IPS DF 19.7 (cell line): Measurements from ENCODE around the gene ANGEL1.

Experiments used
- DNase-seq: peaks from one replicate; pipeline ENCODE4 v3.0.0-alpha.2; 2013; ENCODE audit warnings: low read depth, low spot score

ANGEL1 gene

DNA sequence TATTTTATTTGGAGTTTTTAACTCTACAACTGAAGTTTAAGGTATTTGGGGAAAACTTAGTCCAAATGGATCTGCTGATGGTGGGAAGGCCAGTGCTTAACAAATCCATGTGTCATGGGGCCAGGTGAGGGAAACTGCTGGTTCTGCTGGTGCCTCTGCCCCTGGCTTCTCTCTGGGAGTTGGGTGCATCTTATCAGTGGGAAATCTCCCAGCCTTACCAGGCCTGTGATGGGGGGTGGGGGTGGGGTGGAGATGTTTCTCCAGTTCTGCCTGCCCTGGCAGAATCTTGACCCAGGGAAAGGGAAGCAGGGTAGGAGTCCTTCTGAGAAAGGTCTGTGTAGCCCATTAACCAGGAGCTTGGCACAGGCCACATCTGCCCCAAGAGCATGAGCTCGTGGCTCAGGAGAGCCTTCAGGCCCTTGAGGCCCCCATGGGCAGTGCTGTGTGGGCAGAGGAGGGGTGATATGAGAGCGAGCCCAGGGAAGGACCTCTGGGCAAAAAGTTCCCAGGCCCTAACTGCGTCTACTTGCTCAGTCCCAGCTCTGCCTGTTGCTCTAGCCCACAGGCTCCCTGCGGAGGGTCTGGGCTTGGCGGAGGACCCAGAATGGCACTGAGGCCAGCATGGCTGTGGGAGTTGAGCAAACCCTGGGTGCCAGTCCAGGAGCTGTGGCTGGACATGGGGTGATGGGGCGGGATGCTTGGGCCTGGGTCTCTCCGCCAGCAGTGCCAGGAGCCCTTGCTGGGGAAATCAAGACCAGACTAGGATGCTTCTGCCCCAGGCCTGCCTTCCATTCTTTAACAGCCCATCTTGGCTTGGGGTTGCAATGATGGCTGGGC, 33.2 kb downstream of the ANGEL1 start:
- DNase-seq: no peak

DNA sequence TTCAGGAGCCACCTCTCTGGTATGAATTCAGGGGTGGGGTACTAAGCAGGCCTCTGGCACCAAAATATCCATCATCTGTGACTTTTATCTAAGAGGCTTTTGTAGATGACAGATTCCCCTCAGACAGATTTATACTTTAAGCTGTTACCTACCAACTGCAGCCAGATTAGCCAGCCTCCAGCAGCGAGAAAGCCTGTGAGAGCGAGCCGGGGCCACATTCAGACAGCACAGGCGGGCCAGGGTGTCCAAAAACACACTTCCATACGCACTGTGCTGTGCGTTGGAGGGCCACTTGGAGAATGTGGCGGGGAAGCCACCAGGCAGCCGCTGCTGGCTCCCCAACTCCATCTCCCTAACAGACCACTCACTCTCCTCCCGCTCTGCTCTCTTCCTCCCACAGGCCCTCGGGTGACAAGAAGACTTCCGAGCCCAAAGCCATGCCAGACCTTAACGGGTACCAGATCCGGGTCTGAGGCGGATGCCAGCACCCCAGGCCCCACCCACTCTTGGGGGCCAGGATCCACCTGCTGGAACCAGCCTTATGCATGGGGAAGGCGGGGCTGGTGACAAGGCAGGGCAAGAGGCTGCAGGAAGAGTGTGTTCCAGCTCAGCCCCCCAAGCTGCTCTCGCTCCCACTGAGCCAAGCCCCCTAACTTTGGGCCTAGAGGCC, 34.0 kb downstream of the ANGEL1 start:
- no peak for DNase-seq

DNA sequence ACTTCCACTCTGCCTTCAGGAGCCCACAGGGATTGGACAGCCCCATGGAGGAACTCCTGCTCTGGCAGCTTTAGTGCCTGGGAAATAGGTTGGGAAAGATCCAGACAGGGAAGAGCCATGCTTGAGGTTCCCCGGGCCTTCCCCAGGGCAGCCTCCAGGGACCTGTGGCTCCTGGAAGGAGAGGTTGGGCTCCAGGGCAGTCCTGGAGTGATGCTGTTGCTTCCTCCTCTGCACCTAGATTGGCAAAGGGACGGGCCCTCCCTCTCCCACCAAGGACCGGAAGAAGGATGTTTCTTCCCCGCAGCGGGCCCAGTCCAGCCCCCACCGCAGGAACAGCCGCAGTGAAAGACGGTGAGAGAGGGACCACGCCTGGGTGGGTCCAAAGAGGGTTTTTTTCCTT, 35.0 kb downstream of the ANGEL1 start:
- DNase-seq: no peak

DNA sequence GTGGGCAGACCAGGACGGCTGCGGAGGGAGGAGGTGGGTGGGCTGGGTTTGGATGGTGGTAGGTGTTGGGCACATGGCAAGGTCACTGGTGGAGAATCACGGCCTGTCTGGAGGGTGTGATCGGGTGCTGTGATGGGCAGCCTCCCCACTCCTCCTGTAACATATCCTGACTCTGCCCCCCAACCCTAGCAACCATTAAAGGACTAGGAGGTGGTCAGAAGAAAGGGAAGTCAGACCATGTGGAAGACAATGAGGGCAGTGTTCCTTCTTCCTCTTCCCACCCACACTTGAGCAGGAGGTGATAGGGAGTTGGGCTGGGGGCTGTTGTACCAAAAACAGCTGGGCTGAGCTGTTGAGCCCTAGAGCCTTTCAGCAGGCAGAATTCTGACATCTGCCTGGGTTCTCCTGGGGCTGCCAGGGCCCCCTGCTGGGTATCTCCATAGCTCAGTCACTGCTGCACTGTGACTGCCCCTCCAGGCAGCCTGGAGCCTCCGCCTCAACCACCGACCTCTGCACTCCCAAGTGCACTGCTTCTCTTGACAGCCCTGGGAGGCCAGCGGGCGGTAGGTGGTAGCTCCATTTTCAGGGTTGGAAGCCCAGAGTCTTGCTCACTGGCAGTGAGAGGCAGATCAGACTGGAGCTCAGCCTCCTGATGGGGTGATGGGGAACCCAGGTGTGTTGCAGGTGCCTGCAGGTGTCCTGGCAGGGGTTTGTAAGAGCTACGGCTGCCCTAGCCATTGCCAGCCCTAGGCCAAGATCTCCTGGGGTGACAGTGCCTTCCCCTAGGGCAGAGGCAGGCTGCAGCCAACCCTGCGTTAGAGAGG, 36.0 kb downstream of the ANGEL1 start:
- no peak for DNase-seq

DNA sequence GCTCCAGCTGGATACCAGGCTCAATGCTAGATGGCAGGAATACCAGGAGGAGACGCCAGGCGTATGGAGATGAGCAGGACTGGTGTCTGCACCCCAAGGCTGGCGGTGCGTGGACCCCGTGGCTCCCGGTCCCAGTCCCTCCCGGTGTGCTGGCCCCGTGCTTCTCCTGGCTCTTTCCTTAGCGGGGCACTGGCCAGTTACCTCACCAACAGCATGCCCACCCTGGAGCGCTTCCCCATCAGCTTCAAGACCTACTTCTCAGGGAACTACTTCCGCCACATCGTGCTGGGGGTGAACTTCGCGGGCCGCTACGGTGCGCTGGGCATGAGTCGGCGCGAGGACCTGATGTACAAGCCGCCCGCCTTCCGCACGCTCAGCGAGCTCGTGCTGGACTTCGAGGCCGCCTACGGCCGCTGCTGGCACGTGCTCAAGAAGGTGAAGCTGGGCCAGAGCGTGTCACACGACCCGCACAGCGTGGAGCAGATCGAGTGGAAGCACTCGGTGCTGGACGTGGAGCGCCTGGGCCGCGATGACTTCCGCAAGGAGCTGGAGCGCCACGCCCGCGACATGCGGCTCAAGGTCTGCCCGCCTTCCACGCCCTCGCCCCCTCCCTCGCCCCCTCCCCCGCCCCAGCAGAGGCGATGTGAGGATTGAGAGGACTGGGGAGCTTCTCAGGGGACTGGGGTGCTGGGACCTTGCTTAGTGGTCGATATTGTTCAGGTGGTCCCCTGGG, 36.8 kb downstream of the ANGEL1 start:
- no peak for DNase-seq

DNA sequence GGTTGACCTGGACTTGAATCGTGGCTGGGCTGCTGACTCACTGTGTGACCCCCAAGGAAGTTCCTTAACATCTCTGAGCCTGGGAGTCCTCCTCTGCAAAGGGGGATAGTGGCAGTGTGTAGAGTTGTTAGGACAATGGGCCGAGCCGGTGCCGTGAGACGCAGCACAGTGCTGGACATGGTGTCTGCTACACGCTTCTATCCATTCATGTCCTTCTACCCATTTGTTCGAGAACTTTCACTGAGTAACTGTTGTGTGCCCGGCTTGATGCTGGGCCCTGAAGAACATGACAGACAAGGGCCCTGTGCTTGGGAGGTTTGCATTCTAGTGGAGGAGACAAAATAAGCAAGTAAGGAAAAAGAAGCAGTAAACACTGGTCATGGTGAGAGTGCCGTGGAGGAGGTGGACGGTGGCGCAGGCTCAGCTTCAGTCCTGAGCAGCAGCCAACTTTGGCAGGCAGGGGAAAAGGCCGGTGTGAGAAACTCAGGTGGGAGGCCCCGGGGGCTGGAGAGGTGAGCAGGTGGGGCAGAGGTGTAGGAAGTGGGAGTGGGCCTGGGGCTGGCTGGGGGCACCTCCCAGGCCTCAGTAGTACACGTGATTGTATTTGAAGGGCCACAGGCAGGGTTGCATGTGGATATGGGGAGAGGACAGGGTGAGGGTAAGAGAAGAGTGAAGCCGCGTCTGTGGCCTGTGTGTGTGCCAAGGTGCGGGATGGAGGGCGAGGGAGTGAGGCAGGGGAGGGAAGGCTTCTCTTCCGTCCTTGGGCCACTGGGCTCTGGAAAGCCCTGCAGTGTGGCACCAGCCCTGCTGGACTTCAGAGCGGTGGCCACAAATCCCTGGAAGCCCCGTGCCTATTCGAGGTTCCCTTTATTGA, 37.6 kb downstream of the ANGEL1 start:
- DNase-seq: no peak

DNA sequence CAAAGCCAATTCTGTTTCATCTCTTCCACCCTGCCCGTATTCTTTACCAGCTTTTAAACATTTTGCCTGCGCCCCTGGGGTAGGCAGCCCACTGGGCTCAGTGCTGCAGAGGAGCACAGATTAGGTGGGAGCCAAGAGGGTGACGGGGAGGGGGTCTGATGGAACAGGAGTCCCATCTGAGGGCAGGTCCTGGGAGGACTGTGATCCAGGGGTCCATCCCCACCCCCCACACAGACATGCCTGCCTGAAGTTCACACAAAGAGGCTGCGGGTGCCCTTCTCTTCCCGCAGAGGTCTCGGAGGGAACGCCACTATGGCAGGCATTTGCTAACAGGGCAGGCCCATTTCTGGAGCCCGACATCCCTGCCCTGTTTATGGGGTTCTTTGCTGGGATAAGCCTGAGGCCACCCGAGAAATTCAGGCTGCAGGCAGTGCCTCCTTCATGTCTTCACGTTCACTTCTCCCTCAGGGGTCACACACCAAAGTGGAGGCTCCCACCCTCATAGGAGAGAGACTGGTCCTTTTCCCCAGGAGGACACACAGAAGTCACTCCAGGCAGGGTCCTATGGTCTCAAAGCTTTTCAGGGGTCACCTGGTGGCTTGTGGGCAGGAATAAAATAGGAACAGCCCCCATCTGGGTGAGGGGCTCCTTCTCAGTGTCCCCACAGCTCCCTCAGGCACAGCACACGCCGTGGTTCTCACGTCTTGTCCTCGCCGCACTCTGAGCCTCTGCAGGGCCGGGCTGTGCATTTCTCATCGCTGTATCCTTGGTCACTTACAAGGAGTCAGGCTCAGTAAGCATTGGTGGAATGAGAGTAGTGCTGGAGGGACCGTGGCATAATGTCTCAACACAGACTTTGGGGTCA, 38.5 kb downstream of the ANGEL1 start:
- DNase-seq: no peak

DNA sequence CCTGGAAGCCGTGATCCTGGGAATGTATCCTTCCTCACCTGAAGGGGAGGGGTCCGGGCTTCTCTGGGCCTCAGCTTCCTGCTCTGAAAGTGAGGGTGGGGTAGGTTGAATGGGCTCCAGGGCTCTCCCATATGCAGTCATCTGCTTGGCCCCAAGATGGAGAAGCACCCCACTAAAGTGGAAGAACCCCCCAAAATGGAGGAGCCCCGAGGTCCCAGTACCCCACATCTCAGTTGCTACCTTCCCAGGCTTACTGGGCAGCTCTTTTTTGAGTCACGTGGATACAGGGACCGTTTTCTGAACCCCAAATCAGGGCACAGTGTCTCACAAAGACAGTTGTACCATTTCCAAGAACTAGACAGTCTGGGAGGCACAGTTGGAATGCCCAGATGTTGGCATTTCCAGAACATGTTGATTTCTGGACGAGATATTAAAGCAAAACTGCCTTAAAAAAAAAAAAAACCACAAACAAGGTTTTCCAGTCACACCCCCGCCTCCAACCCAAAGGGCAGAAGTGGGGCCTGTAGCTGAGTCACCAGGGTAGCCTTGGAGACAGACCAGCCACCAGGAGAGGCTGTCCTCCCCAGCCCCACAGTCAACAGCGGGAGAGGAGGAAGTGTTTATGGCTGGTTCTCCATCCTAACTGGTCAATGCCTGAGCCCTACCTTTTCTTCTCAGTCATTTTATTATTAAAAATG, 39.3 kb downstream of the ANGEL1 start:
- DNase-seq: no peak

DNA sequence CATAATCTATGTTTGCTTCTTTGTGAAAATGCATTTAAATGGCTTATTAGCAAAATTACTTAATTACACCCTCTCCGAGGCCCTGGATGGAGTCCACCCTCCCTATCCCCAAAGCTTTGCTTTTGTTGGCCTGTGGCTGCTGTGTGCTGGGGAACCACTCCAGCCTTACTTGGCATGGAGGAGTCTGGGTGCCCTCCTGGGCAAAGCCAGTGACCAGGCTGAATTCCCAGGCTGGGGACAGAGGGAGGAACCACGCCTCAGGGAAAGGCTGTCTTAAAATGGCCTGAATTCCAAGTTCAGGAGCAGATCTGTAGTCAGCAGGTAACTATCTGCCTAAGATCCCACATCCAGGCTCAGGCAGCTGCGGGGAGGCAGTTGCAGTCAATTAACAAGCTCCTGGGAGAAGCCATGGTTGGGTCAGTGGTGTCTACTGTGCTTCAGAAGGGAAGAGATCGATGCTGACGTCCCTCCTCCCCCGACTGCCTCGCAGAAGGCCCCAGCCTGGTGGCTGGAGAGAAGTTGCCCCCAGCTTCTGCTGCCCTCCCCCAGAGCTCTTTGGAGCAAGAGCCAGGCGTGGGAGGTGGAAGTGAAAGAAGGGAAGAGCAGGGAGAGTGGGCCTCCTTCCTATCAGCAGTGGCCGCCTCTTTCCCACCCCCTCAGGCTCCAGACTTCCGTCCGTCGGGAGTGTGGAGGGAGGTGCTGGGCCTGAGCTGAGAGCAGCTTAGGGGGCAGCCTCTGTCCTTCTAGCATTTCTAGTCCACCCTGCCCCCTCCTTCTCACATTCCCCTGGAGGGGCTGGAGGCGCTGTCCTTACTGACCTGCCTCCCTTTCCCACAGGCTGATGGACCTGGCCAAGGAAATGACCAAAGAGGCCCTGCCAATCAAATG, 40.1 kb downstream of the ANGEL1 start:
- no peak for DNase-seq

DNA sequence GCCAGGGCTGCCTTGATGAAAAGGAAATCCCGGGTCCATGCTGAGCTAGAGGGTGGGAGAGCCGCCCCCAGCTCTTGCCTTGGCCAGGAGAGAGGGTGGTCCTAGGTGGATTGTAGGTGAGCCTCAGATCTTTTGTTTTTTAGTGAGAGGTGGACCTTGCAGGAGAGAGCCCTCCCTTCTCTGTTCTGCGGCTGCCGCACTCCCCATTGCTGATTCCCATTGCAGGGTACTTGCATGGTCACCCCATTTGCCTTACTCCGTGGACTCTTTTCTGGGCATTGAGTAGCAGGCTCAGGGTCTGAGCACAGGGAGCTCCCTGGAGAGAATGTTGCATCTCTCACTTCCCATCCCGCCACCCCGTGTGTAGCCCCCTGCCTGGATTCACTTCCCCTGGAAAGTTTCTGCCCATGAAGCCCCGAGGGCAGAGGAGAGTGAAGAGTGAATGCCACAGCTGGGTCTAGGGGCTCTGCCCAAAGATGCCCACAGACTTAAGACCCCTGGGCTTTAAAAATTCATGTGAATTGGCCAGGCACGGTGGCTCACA, 41.2 kb downstream of the ANGEL1 start:
- no peak for DNase-seq

DNA sequence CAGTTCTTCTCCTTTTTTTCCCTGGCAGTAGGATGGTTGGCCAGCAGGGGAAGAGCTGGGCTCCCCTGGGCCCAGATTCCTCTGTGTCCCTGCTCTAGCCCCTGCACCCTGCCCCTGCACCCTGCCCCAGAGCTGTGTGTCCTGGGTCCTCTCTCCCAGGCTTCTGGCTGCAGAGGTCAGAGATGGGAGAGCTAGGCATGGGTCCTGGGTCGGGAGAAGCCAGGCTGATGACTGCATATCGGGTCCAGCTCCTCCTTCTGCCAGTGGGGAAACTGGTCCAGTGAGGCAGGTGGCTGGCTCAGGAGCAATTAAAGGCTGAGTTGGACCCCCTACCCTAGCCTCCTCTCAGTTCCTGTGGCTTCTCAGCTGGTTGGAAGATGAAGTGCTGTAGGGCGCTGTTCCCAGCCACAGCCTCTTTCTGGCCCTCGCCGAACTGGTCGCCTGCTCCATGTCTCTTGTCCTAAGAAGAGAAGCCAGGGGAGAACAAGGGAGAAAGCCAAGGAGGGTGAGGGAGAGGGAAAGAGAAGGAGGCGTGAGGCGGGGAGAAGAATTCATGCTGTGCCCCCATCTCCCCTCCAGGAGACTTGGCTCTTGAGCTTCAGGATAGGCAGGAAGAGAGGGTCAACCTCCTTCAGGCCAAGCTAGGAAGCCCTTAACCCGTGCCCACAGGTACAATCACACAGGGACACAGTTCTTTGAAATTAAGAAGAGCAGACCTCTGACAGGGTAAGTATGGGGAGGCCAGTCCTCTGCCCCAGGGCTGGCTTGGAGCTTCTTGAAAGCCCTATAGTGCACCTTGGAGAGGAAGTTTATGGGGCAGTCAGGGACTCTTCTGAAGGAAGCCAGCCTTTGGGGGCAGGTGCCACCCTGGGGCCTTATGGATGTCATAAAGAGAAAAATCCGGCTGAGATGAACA, 41.9 kb downstream of the ANGEL1 start:
- no peak for DNase-seq

DNA sequence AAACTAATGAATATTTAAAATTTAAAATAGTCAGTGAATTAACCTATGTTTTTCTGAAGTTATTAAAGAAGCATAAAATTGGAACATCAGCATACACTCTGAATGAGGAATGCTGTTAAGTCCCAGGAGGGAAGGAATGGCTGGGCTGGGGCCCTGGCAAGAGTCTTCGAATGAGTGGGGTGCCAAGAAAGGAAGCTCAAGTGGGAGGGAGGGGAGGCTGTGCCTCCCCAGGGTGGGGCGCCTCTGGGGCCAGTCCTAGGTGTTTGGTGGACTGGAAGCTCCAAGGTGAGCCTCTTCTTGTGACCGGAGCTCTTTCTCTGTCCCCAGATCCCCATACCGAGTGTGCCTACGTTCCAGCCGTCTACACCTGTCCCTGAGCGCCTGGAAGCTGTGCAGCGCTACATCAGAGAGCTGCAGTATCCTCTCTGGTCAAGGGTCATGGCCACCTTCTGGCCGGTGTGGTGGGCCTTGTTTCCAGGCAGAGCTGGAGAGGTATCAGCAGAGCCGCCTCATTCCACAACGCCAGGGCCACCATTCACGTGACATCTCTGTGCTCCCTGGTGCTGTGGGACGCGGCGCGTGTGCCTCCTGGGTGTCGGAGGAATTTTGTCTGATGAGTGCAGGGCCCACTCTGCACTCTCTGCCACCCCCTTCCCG, 42.9 kb downstream of the ANGEL1 start:
- no peak for DNase-seq

DNA sequence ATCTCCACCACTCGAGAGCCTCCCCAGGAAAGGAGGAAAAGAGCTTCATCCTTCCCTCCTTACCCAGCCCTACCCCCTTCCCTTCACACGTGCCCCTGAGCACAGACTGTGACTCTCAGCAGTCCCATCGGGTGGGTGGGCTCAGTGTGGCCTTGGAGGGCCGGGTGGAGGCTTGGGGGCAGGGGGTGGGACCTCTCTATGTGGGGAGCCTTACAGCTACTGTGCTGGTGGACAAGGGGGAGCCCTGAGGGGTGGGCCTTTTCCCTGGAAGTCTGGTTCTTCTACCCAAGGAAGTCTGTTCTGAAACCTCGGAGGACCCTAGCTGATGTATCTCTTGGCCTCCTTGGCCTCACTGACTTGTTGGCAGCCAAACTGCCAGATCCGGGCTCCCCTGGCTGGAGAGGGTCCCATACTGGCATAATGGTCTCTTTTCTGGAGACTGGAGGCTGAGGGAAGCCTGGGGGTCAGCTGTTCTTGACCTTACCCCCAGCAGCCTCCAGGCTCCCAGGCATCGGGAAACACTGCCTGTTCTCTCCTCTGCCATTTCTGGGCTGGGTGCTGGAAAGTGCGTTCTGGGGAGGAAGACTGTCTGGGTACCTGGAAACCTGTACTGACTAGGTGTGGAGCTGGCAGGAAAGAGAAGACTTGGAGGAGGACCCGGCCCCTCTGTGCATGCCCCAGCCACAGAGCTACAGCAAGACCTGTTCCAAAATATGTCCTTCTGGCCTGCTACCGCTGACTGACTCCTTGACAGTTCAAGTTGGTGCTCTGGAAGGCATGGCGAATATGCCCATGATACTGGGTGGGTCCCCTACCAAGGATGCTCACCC, 43.8 kb downstream of the ANGEL1 start:
- no peak for DNase-seq

DNA sequence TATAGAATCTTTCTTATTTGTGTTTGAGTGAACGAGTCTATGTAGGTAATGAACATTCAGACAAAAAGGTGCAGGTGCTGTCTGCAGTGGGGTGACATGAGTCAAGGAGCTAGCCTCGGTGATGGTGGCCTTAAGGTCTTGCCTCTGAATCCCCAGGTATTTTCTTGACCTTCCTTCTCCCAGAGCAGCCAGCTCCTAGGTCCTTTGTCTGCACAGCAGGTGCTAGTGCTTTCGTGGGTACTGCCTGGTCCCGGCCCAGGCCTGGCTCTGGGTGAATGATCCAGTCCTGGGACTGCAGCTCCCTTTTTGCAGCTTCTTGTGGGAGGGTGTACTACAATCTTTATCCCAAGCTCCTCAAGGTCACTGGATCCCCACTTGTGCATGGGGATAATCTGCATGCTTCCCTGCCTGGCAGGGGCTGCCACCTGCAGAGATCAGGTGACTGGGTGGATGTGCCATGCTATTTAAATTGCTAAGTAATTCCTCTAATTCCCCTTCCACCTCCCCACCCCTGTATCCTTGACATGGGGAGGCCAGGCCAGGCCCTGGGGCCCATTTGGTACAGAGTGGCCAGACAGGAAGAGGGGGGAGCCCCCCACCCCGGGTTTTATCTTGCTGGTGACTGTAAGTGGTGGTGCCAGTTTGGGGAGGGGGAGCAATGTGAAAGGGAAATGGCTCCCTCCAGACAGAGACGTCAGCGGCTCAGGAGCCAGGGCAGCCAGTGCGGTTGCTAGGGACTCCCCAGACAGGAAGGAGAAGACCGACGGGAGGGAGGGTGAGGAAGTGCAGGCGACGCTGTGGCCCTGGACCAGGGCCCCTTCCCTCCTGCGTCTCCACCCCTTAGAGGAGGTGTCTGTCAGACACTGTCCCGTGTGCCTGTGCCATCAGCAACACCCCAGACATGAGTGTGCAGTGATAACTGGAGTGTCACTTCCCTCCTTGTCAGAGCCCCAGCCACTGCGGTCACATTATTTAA, 44.7 kb downstream of the ANGEL1 start:
- DNase-seq: no peak
